AG04449 (cell line): ENCODE data around the gene PDE3A.
"Not testable (repeated sequence)": the region's sequence is repeated elsewhere in the genome, so short reads cannot be mapped to it uniquely, and the experiment has no call there.

Experiments used
- CTCF ChIA-PET: fragments of 350-600 bp; formaldehyde crosslinking; extraction: SDS; loops from one replicate; lab custom pipeline; 2021; ENCODE audit warnings: antibody characterized with exemption; lab: Yijun Ruan, JAX
- POLR2A ChIA-PET: fragments of 400-600, 350-600 bp; formaldehyde crosslinking; extraction: SDS; loops from one replicate; lab custom pipeline; 2020; ENCODE audit warnings: antibody characterized with exemption, inconsistent platforms; lab: Yijun Ruan, JAX
- DNase-seq: peaks from one replicate; pipeline ENCODE4 v3.0.0-alpha.2; 2010; ENCODE audit warnings: low read depth, low spot score
- H3K4me3 ChIP-seq: 2 replicates; pipeline ENCODE4 v1.5.1; 2011; ENCODE audit warnings: low read depth, mild to moderate bottlenecking, control low read depth, low read length
- TF ChIP-seq, protein P1 (sequence below): IDR thresholded peaks from one replicate; pipeline ENCODE4 v1.5.1; 2011; ENCODE audit warnings: mild to moderate bottlenecking, moderate library complexity, low read length, control low read depth, inconsistent platforms; ENCODE audit not compliant: insufficient read depth; ENCODE audit errors: missing control alignments

The PDE3A gene

DNA sequence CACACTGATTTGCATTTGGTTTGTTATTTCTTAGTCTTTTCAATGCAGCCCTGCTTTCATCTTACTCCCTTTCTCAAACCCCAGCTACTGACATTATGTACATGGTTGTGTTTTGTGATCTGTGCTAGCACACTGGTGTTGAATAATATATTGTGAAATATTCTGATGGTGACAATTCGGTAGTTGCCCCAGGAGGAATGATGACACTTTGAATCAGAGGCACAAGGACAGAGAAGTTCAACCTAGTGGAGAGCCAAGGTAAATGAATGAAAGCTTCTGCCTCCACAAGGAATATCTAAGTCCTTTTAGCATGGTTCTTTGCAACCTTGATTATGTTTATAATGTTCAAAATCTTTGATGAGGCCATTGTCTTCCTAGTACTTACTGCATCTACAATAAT is 159.9 kb downstream of the PDE3A start:
- H3K4me3 ChIP-seq = no peak overlapping the region
- TF ChIP-seq, protein P1, sequence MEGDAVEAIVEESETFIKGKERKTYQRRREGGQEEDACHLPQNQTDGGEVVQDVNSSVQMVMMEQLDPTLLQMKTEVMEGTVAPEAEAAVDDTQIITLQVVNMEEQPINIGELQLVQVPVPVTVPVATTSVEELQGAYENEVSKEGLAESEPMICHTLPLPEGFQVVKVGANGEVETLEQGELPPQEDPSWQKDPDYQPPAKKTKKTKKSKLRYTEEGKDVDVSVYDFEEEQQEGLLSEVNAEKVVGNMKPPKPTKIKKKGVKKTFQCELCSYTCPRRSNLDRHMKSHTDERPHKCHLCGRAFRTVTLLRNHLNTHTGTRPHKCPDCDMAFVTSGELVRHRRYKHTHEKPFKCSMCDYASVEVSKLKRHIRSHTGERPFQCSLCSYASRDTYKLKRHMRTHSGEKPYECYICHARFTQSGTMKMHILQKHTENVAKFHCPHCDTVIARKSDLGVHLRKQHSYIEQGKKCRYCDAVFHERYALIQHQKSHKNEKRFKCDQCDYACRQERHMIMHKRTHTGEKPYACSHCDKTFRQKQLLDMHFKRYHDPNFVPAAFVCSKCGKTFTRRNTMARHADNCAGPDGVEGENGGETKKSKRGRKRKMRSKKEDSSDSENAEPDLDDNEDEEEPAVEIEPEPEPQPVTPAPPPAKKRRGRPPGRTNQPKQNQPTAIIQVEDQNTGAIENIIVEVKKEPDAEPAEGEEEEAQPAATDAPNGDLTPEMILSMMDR = no peak
- ChIA-PET CTCF (no interaction called here), POLR2A (no interaction called here)
- no peak for DNase-seq

DNA sequence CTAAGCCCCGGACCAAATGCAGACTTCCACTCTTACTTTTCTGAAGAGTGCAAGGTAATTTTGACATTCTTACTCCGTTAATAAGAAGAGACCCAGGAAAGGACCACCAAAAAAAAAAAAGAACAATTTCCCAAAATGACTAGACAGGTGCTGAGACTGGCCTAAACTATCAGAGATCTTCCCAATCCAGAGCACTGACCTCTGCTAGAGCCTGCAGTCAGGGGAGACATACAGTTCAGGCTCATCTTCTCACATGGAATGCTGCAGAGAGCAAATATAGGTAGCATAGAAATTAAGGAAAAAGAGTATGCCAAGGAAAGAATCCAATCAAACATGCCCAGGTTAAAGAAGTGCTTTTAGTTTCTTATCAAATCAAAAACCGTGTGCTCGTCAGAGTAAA is 177.9 kb downstream of the PDE3A start:
- POLR2A ChIA-PET = no interaction called here
- CTCF ChIA-PET = interaction anchor here (0.7 to 1.2 kb wide), 2 partner anchors 10 to 520 kb away, joined by 3 to 4 read pairs; no protein-coding TSS in a partner anchor

DNA sequence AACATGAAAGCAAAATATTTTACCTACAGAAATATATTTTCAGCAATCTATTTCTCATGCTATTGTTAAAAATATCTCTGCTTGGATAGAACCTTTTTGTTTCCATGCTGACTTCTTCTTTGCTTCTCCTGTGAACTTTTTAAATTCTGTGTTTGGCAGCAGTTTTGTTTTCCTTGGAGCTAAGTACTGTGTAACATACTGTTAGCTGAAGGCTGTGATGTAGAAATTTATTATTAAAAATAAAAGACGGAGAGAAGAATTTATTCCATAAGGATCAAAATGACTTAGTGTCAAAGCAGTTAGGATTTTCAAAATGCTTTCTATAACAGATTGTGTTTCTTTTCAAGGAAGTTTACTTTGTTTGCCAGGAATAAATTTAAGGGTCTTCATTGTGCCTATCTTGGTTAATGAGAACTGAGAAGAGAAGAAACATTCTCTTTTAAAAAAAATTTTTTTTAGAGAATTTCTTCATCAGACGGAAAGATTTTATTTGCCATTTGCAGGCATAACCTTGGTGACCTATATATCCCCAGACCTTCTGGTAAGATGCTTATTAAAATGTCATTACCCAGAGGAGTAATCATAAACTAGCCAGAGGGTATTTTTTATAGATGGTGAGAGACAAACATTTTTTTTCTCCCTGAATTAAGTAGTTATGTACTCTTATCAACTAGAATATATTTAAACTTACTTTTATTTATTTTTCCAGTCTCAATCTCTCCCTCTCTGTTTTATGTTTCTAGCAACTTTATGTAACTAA is 179.7 kb downstream of the PDE3A start:
- ChIA-PET CTCF (interaction anchor here (0.9 to 2.6 kb wide), 12 partner anchors 8 to 179 kb away, joined by 3 to 21 read pairs (median 6); partner anchors contain the start of gene PDE3A), POLR2A (no interaction called here)
- H3K4me3 ChIP-seq = no peak overlapping the region
- TF ChIP-seq, protein P1 = no peak
- DNase-seq = no peak

More for the DNA sequence above, 177.9 kb downstream of the PDE3A start:
- TF ChIP-seq, protein P1 = no peak
- no peak for DNase-seq
- no peak overlapping the region for H3K4me3 ChIP-seq

DNA sequence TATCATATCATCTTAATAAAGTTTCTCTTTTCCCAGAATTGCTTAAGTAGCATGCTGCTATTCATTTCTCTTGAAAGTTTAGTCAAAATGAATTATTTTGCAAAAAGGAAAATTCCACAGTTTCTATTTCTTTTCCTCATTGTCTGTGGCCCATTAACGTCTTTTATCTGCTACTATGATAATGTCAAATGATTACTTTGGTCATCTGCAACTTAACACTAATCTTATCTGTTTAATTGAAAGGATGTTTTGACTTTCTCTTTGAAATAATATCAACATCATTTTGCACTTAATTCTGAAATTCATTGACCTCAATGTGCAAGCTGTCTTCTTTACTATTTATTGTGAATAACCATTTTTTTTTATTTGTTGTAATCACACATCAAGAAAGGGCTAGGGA is 180.3 kb downstream of the PDE3A start:
- no peak overlapping the region for H3K4me3 ChIP-seq
- no peak for DNase-seq
- ChIA-PET POLR2A (no interaction called here), CTCF (interaction anchor here (0.9 to 2.6 kb wide), 14 partner anchors 9 to 198 kb away, joined by 3 to 21 read pairs (median 5); partner anchors contain the start of gene PDE3A)
- TF ChIP-seq, protein P1 = no peak

DNA sequence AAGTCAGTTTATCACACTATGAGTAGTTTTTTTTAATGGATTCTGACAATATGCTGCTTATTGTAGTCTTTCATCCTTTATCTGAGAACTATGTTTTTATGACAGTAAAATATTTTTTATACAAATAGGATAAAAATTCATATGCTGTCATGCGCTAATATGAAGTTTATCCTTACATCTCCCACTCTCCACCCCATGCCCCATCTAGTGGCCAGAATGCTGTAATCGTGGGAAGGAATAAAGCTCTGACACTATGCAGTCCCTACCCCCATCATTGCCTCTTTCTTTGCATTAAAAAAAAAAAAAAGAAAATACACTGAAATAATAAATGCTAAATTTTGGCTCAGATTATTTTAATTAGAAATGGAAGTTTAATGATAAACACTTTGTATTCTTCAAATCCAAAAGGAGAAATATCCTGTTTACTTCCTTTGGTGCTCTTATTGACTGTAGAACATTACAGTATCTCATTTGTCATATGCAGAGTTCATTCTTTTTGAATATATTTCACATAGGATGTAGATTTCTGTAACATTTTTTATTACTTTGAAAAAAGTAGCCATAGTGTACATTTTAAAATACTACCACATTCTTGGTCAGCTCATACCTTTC is 180.9 kb downstream of the PDE3A start:
- no peak overlapping the region for H3K4me3 ChIP-seq
- no peak for DNase-seq
- TF ChIP-seq, protein P1 = peak; percentile 69
- POLR2A ChIA-PET = no interaction called here
- CTCF ChIA-PET = interaction anchor here (0.6 to 2.6 kb wide), 22 partner anchors 8 to 198 kb away, joined by 3 to 21 read pairs (median 4); partner anchors contain the start of gene PDE3A

DNA sequence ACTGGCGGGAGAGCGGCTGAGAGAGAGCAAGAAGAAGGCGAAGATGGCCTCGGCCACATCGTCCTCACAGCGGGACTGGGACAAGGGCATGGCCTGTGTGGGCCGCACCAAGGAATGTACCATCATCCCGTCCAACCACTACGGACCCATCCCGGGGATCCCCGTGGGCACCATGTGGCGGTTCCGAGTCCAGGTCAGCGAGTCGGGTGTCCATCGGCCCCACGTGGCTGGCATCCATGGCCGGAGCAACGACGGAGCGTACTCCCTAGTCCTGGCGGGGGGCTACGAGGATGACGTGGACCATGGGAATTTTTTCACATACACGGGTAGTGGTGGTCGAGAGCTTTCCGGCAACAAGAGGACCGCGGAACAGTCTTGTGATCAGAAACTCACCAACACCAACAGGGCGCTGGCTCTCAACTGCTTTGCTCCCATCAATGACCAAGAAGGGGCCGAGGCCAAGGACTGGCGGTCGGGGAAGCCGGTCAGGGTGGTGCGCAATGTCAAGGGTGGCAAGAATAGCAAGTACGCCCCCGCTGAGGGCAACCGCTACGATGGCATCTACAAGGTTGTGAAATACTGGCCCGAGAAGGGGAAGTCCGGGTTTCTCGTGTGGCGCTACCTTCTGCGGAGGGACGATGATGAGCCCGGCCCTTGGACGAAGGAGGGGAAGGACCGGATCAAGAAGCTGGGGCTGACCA is 183.6 kb downstream of the PDE3A start:
- POLR2A ChIA-PET, DNase-seq, H3K4me3 ChIP-seq: not testable (repeated sequence)
- CTCF ChIA-PET = interaction anchor here (0.6 kb wide), 1 partner anchor 29 kb away, joined by 3 read pairs; no protein-coding TSS in a partner anchor

DNA sequence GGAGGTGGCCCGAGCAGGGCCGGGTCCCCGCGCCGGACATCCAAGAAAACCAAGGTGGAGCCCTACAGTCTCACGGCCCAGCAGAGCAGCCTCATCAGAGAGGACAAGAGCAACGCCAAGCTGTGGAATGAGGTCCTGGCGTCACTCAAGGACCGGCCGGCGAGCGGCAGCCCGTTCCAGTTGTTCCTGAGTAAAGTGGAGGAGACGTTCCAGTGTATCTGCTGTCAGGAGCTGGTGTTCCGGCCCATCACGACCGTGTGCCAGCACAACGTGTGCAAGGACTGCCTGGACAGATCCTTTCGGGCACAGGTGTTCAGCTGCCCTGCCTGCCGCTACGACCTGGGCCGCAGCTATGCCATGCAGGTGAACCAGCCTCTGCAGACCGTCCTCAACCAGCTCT is 184.2 kb downstream of the PDE3A start:
- DNase-seq, POLR2A ChIA-PET, H3K4me3 ChIP-seq, CTCF ChIA-PET: not testable (repeated sequence)
